Keratinocyte (primary cell): ENCODE measurements around the gene UGT1A6.

Source experiments
- EZH2 ChIP-seq: IDR thresholded peaks from one replicate; pipeline ENCODE4 v1.6.1; 2012; ENCODE audit warnings: inconsistent platforms, mild to moderate bottlenecking, low read length, moderate library complexity
- TF ChIP-seq, protein P1 (sequence below), 3 experiments: IDR thresholded peaks in 1 of 3; conservative IDR thresholded peaks in 1 of 3; optimal IDR thresholded peaks in 1 of 3; 2 replicates in 2 of 3; 3 replicates in 1 of 3; pipeline versions ENCODE3 to v1.5.1; 2011; ENCODE audit warnings: low read length in 3 of 3, mild to moderate bottlenecking in 3 of 3, moderate library complexity in 2 of 3, control low read depth in 1 of 3, inconsistent platforms in 1 of 3; ENCODE audit not compliant: insufficient read depth in 2 of 3; ENCODE audit errors: extremely low read depth in 1 of 3

- TF ChIP-seq, protein P1, sequence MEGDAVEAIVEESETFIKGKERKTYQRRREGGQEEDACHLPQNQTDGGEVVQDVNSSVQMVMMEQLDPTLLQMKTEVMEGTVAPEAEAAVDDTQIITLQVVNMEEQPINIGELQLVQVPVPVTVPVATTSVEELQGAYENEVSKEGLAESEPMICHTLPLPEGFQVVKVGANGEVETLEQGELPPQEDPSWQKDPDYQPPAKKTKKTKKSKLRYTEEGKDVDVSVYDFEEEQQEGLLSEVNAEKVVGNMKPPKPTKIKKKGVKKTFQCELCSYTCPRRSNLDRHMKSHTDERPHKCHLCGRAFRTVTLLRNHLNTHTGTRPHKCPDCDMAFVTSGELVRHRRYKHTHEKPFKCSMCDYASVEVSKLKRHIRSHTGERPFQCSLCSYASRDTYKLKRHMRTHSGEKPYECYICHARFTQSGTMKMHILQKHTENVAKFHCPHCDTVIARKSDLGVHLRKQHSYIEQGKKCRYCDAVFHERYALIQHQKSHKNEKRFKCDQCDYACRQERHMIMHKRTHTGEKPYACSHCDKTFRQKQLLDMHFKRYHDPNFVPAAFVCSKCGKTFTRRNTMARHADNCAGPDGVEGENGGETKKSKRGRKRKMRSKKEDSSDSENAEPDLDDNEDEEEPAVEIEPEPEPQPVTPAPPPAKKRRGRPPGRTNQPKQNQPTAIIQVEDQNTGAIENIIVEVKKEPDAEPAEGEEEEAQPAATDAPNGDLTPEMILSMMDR (optimal IDR thresholded peaks at IDR 0.05 in 1 of 3, IDR thresholded peaks at IDR 0.05 in 1 of 3, conservative IDR thresholded peaks at IDR 0.05 in 1 of 3; ENCODE audit: extremely low read depth in 1 of 3, insufficient read depth in 2 of 3, low read length in 3 of 3), result no peak
- no peak for TF ChIP-seq EZH2
Measured at GRCh38 chr2:233791151-233791882, 98.6 kb downstream of the UGT1A6 start.
